Measurements from ENCODE around the gene SLITRK3. TPM values are rescaled to one million over a fixed set of nuclear protein-coding genes. Genes with fewer than 3 reads are reported as not detected.

SLITRK3 gene, protein sequence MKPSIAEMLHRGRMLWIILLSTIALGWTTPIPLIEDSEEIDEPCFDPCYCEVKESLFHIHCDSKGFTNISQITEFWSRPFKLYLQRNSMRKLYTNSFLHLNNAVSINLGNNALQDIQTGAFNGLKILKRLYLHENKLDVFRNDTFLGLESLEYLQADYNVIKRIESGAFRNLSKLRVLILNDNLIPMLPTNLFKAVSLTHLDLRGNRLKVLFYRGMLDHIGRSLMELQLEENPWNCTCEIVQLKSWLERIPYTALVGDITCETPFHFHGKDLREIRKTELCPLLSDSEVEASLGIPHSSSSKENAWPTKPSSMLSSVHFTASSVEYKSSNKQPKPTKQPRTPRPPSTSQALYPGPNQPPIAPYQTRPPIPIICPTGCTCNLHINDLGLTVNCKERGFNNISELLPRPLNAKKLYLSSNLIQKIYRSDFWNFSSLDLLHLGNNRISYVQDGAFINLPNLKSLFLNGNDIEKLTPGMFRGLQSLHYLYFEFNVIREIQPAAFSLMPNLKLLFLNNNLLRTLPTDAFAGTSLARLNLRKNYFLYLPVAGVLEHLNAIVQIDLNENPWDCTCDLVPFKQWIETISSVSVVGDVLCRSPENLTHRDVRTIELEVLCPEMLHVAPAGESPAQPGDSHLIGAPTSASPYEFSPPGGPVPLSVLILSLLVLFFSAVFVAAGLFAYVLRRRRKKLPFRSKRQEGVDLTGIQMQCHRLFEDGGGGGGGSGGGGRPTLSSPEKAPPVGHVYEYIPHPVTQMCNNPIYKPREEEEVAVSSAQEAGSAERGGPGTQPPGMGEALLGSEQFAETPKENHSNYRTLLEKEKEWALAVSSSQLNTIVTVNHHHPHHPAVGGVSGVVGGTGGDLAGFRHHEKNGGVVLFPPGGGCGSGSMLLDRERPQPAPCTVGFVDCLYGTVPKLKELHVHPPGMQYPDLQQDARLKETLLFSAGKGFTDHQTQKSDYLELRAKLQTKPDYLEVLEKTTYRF
- not detected in 2 replicates for total RNA-seq

DNA sequence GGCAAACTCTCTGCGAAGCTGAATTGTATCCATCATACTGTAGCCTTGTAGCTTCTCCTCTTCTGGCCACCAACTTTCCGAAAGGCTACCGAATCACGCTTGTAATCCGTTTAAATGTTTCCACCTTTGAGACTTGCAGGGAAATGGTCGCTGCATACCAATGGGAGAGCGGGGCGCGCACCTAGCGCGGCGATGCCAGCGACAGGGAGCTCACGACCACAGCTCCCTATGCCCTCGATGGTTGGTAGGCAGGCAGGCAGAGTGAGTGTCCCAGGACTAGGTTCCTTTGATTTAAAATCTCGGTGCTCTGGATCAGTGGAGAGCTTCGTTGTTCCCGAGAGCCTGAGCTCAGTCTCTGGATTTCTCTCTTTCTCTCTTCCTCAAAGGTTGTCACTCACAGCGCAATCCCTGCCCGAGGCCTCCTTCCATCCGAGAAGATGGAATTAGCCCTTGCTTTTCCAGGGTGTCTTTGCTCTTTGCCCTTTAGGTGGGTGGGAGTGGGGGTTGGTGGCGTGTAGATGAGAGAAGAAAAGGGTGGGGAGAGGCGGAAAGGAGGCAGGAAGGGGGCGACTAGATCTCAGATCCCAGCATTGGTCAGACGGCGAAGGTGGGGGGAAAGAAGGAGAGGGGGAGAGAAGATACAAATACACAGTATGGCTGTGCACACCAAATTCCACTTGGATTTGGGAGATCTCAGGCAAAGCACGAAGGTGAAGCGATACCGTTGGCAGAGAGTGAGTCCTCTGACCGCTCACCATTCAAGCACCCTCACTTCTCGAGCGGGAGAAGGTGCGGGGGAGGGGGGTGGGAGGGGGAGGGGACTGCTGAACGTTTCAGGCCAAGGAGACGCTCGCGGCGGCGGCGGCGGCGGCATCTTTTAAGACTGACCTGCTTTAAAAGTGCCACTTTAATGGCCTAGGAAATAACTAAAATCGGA lies at the start of gene SLITRK3:
Gene SLITRK3 (minus strand): TSS at position 745 of the 937 bp plus-strand sequence. CDS start 5,554 bp downstream, outside the sequence.
- peak within 1 kb of the TSS; percentile 46 for H3K4me3 Mint-ChIP-seq

GRCh38 chr3:165243597-165243996 lies 47.4 kb upstream of the SLITRK3 start:
- DNase-seq (ENCODE audit: low spot score), result no peak
- H3K27me3 Mint-ChIP-seq (ENCODE audit: insufficient read depth), result no peaks in the 10 kb centered on the region
- H3K4me1 Mint-ChIP-seq (ENCODE audit: low read depth), result no peaks in the 10 kb centered on the region
- no peak overlapping the region for H3K4me3 Mint-ChIP-seq
- intact Hi-C loops (cut with micrococcal nuclease), result no loop called here
- no peak overlapping the region for H3K27ac Mint-ChIP-seq
- no peaks in the 10 kb centered on the region for H3K36me3 Mint-ChIP-seq (ENCODE audit: low read depth)
- peaks cover 3% of the 10 kb centered on the region for H3K9me3 Mint-ChIP-seq

More for the DNA sequence above, at the start of gene SLITRK3:
- Mint-ChIP-seq H3K27ac (no peak within 1 kb of the TSS), H3K4me1 (ENCODE audit: low read depth) (no peaks in the 10 kb centered on the region), H3K27me3 (ENCODE audit: insufficient read depth) (peaks cover 58% of the 10 kb centered on the region), H3K36me3 (ENCODE audit: low read depth) (peaks cover 2% of the 10 kb centered on the region), H3K9me3 (no peaks in the 10 kb centered on the region)
- intact Hi-C loops (cut with micrococcal nuclease), result no loop called here
- no peak for DNase-seq (ENCODE audit: low spot score)

GRCh38 chr3:165233501-165234195 lies 37.5 kb upstream of the SLITRK3 start:
- H3K36me3 Mint-ChIP-seq (ENCODE audit: low read depth), result no peaks in the 10 kb centered on the region
- no peaks in the 10 kb centered on the region for H3K9me3 Mint-ChIP-seq

GRCh38 chr3:165225604-165226003 lies 29.4 kb upstream of the SLITRK3 start:
- H3K9me3 Mint-ChIP-seq, result no peaks in the 10 kb centered on the region
- no peak overlapping the region for H3K4me3 Mint-ChIP-seq
- no peak for DNase-seq (ENCODE audit: low spot score)
- intact Hi-C loops (cut with micrococcal nuclease), result no loop called here
- H3K27ac Mint-ChIP-seq, result no peak overlapping the region
- H3K27me3 Mint-ChIP-seq (ENCODE audit: insufficient read depth), result no peaks in the 10 kb centered on the region
- H3K36me3 Mint-ChIP-seq (ENCODE audit: low read depth), result no peaks in the 10 kb centered on the region
- H3K4me1 Mint-ChIP-seq (ENCODE audit: low read depth), result no peaks in the 10 kb centered on the region

More at GRCh38 chr3:165233501-165234195, 37.5 kb upstream of the SLITRK3 start:
- Mint-ChIP-seq H3K27ac (no peak overlapping the region), H3K4me1 (ENCODE audit: low read depth) (no peaks in the 10 kb centered on the region), H3K4me3 (no peak overlapping the region), H3K27me3 (ENCODE audit: insufficient read depth) (no peaks in the 10 kb centered on the region)
- DNase-seq (ENCODE audit: low spot score), result no peak
- intact Hi-C loops (cut with micrococcal nuclease), result no loop called here

DNA sequence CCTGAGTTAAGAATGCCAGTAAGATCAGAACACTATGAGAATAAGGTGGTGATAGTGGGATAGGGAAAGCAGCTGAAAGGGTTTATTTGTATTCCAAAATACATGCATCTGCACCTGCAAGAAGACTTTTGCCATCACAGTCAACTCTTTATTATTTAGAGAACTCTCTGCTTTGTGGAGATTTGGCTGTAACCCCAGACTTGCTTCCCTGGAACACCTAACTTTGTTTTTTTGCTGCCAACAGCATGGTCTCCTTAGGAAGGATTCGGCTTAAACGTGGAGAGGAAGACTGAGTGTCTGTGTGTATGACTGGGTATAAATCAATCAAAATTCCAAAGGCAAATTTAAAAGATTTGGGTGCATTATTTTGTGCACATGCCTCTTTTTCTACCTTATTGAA lies 21.6 kb upstream of the SLITRK3 start:
- Mint-ChIP-seq H3K36me3 (ENCODE audit: low read depth) (no peaks in the 10 kb centered on the region), H3K9me3 (no peaks in the 10 kb centered on the region), H3K4me1 (ENCODE audit: low read depth) (no peaks in the 10 kb centered on the region), H3K27me3 (ENCODE audit: insufficient read depth) (no peaks in the 10 kb centered on the region), H3K27ac (no peak overlapping the region), H3K4me3 (no peak overlapping the region)
- no peak for DNase-seq (ENCODE audit: low spot score)
- intact Hi-C loops (cut with micrococcal nuclease), result no loop called here

DNA sequence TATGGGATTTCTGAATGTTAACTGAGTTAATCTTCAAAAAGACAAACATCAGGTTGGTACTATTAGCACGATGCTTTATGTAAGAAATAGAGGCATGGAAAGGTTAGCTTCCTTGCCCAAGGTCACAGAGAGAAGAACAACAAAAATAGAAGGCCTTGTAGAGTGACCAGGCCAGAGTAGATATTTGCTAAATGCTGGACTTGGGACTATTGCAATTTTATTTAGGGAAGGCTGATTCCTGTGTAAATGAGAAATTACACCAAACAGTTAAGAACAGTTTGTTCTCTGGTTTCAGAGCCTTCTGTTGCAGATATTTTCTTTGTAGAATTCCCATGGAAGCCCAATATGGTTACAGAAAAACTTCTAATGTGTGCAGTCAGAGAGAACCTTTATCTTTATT lies 16.4 kb upstream of the SLITRK3 start:
- no peak for DNase-seq (ENCODE audit: low spot score)

GRCh38 chr3:165211721-165212120 lies 15.5 kb upstream of the SLITRK3 start:
- intact Hi-C loops (cut with micrococcal nuclease), result no loop called here
- Mint-ChIP-seq H3K4me3 (no peak overlapping the region), H3K27ac (no peak overlapping the region), H3K4me1 (ENCODE audit: low read depth) (peaks cover 2% of the 10 kb centered on the region), H3K9me3 (no peaks in the 10 kb centered on the region), H3K27me3 (ENCODE audit: insufficient read depth) (peaks cover 4% of the 10 kb centered on the region), H3K36me3 (ENCODE audit: low read depth) (no peaks in the 10 kb centered on the region)
- no peak for DNase-seq (ENCODE audit: low spot score)

More for the DNA sequence above, 16.4 kb upstream of the SLITRK3 start:
- H3K4me1 Mint-ChIP-seq (ENCODE audit: low read depth), result no peaks in the 10 kb centered on the region
- no peaks in the 10 kb centered on the region for H3K27me3 Mint-ChIP-seq (ENCODE audit: insufficient read depth)
- no peaks in the 10 kb centered on the region for H3K36me3 Mint-ChIP-seq (ENCODE audit: low read depth)
- no peak overlapping the region for H3K4me3 Mint-ChIP-seq
- H3K9me3 Mint-ChIP-seq, result no peaks in the 10 kb centered on the region
- H3K27ac Mint-ChIP-seq, result no peak overlapping the region
- intact Hi-C loops (cut with micrococcal nuclease), result no loop called here

GRCh38 chr3:165210727-165211126 lies 14.5 kb upstream of the SLITRK3 start:
- Mint-ChIP-seq H3K4me1 (ENCODE audit: low read depth) (peaks cover 4% of the 10 kb centered on the region), H3K27me3 (ENCODE audit: insufficient read depth) (peaks cover 4% of the 10 kb centered on the region), H3K27ac (no peak overlapping the region), H3K9me3 (no peaks in the 10 kb centered on the region), H3K36me3 (ENCODE audit: low read depth) (no peaks in the 10 kb centered on the region), H3K4me3 (no peak overlapping the region)
- no peak for DNase-seq (ENCODE audit: low spot score)
- intact Hi-C loops (cut with micrococcal nuclease), result no loop called here

GRCh38 chr3:165210132-165210531 lies 13.9 kb upstream of the SLITRK3 start:
- H3K4me3 Mint-ChIP-seq, result no peak overlapping the region
- H3K9me3 Mint-ChIP-seq, result no peaks in the 10 kb centered on the region
- H3K36me3 Mint-ChIP-seq (ENCODE audit: low read depth), result no peaks in the 10 kb centered on the region
- peaks cover 4% of the 10 kb centered on the region for H3K27me3 Mint-ChIP-seq (ENCODE audit: insufficient read depth)
- no peak overlapping the region for H3K27ac Mint-ChIP-seq
- H3K4me1 Mint-ChIP-seq (ENCODE audit: low read depth), result peaks cover 4% of the 10 kb centered on the region
- intact Hi-C loops (cut with micrococcal nuclease), result no loop called here
- DNase-seq (ENCODE audit: low spot score), result no peak

- peak overlapping the region; percentile 62 for H3K4me3 Mint-ChIP-seq
- DNase-seq (ENCODE audit: low spot score), result peak; percentile 6
- intact Hi-C loops (cut with micrococcal nuclease), result no loop called here
- H3K36me3 Mint-ChIP-seq (ENCODE audit: low read depth), result no peaks in the 10 kb centered on the region
- no peak overlapping the region for H3K27ac Mint-ChIP-seq
- H3K27me3 Mint-ChIP-seq (ENCODE audit: insufficient read depth), result peaks cover 7% of the 10 kb centered on the region
- H3K4me1 Mint-ChIP-seq (ENCODE audit: low read depth), result peaks cover 4% of the 10 kb centered on the region
- H3K9me3 Mint-ChIP-seq, result no peaks in the 10 kb centered on the region
These were observed 10.5 kb upstream of the SLITRK3 start for GRCh38 chr3:165206454-165207266.

DNA sequence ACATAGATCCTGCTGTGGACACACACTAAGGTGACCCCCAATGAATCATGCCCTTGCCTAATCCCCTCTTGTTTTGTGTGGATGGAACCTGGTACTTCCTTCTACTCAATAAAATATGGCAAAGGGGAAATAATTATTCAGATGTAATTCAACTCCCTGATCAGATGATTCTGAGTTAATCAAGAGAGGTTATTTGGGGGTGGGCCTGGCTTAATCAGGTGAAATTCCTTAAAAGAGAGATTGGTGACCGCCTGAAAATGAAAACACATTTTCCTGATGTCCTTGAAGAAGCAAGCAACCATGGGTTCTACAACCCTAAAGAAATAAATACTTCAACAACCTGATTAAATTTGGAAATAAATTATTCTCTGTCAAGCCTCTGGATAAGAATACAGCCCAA lies 8.3 kb upstream of the SLITRK3 start:
- Mint-ChIP-seq H3K9me3 (no peaks in the 10 kb centered on the region), H3K36me3 (ENCODE audit: low read depth) (no peaks in the 10 kb centered on the region), H3K27ac (no peak overlapping the region), H3K27me3 (ENCODE audit: insufficient read depth) (peaks cover 7% of the 10 kb centered on the region), H3K4me3 (no peak overlapping the region), H3K4me1 (ENCODE audit: low read depth) (peaks cover 4% of the 10 kb centered on the region)
- DNase-seq (ENCODE audit: low spot score), result no peak
- intact Hi-C loops (cut with micrococcal nuclease), result no loop called here
